MM.1S (cell line): ENCODE results near the gene NRG3.

ENCODE experiments used
- CTCF ChIP-seq: fragments of 300-600 bp; sonication (generic); IDR thresholded peaks from 2 replicates; pipeline ENCODE4 v1.5.1; 2016; ENCODE audit warnings: antibody characterized with exemption, low read length, mixed read lengths
- EZH2phosphoT487 ChIP-seq: fragments of 300-600 bp; sonication (generic); IDR thresholded peaks from 2 replicates; pipeline ENCODE4 v1.6.1; 2018; ENCODE audit warnings: antibody characterized with exemption, low read length

GRCh38 chr10:82685087-82685486 is 810.1 kb downstream of the NRG3 start:
- TF ChIP-seq CTCF: no peak
- no peak for TF ChIP-seq EZH2phosphoT487
